Spleen (tissue), 11 donors: ENCODE measurements around the gene TNRC6B. TPM values are rescaled to one million over a fixed set of nuclear protein-coding genes. Genes with fewer than 3 reads are reported as not detected.
"Not testable (repeated sequence)": the region's sequence is repeated elsewhere in the genome, so short reads cannot be mapped to it uniquely, and the experiment has no call there.

Experiments used
- DNase-seq: peaks from one replicate; pipeline ENCODE4 v3.0.0-alpha.2; 2020
- H3K27ac ChIP-seq, 8 donors: fragments of 200-600 bp; sonication (generic) in 7 of 8; 1 replicate in 4 of 8; 2 replicates in 4 of 8; pipeline versions ENCODE4 v1.5.0 to v1.8.0; 2016 to 2021; ENCODE audit warnings: inconsistent platforms in 4 of 8, mild to moderate bottlenecking in 4 of 8, moderate library complexity in 1 of 8
- H3K27me3 ChIP-seq, 7 donors: fragments of 200-600 bp; sonication (generic) in 6 of 7; replicated peaks in 1 of 7; 1 replicate in 4 of 7; 2 replicates in 3 of 7; pipeline versions ENCODE4 v1.5.0 to v1.8.0; 2016 to 2021; ENCODE audit warnings: inconsistent platforms in 3 of 7, mild to moderate bottlenecking in 1 of 7
- H3K36me3 ChIP-seq, 6 donors: fragments of 200-600 bp; sonication (generic) in 5 of 6; 1 replicate in 4 of 6; 2 replicates in 2 of 6; pipeline versions ENCODE4 v1.5.0 to v1.8.0; 2016 to 2021; ENCODE audit warnings: inconsistent platforms in 2 of 6
- H3K4me1 ChIP-seq, 6 donors: fragments of 200-600 bp; sonication (generic) in 5 of 6; 1 replicate in 3 of 6; 2 replicates in 3 of 6; pipeline versions ENCODE4 v1.5.0 to v1.8.0; 2016 to 2021; ENCODE audit warnings: inconsistent platforms in 3 of 6
- H3K4me3 ChIP-seq, 8 donors: fragments of 200-600 bp; sonication (generic) in 7 of 8; 1 replicate in 4 of 8; 2 replicates in 4 of 8; pipeline versions ENCODE4 v1.5.0 to v1.8.0; 2016 to 2021; ENCODE audit warnings: inconsistent platforms in 4 of 8, mild to moderate bottlenecking in 4 of 8, moderate library complexity in 2 of 8
- H3K9me3 ChIP-seq, 8 donors: fragments of 200-600 bp; sonication (generic) in 7 of 8; 1 replicate in 4 of 8; 2 replicates in 4 of 8; pipeline versions ENCODE4 v1.5.0 to v1.8.0; 2016 to 2021; ENCODE audit warnings: inconsistent platforms in 4 of 8
- CTCF ChIP-seq, 11 experiments: fragments of 200-600 bp in 7 of 11; fragments of 450-650 bp in 4 of 11; sonication (generic) in 4 of 11; IDR thresholded peaks in 8 of 11; conservative IDR thresholded peaks in 3 of 11; 1 replicate in 7 of 11; 2 replicates in 4 of 11; pipeline versions ENCODE4 v1.4.0 to v1.8.0; 2016 to 2021; ENCODE audit warnings: antibody characterized with exemption in 11 of 11, inconsistent platforms in 4 of 11, mild to moderate bottlenecking in 1 of 11
- POLR2A ChIP-seq, 3 donors: fragments of 450-650 bp; IDR thresholded peaks; one replicate each; pipeline ENCODE4 v1.5.1; 2017; ENCODE audit warnings: antibody characterized with exemption in 3 of 3, mild to moderate bottlenecking in 1 of 3
- POLR2AphosphoS5 ChIP-seq, 3 donors: sonication (generic); formaldehyde crosslinking; IDR thresholded peaks; one replicate each; pipeline ENCODE4 v1.5.1; 2017; ENCODE audit warnings: antibody characterized with exemption in 3 of 3
- WGBS, 5 donors: extraction: QIAGEN DNeasy Blood & Tissue Kit in 3 of 5; methylation state at CpG; one replicate each; pipeline versions ENCODE4 v1.1.5 to v1.1.7; 2013 to 2018; 5-methylcytosine and 5-hydroxymethylcytosine counted together
- intact Hi-C: fragments of 100-400 bp; cut with DNase I; formaldehyde crosslinking; loops from one replicate; pipeline ENCODE4 v1.15.0; 2023; ENCODE audit warnings: low total_unique reads
- polyA plus RNA-seq, 3 donors: library from polyadenylated mRNA; stranded (reverse); fragments of 200-250 nt; gene quantifications; one replicate each; pipeline ENCODE4 v1.2.1, GENCODE V29; 2013
- total RNA-seq, 7 donors: library from RNA; depleted of rRNA in 3 of 7; stranded (reverse); fragments of >200 nt in 3 of 7; fragmentation: NEBNext Ultra II Directional in 4 of 7; extraction: Animal tissue kit (Norgen Biotek cat#: 25700) in 4 of 7; gene quantifications; one replicate each; pipeline versions ENCODE4 v1.1.0 to v1.2.1, GENCODE V29; 2016 to 2021
- donor health status: healthy with polysubstance abuse.
- donor health status: DM: no; HTN: no; CAD: no; lungs with moderate emphysema.
- donor health status: DM: no; HTN: no; CAD: no.
- donor health status: Bipolar disorder and iron deficiency.
- donor health status: healthy.
- donor health status: DM: no; HTN: no; CAD: no.
- donor health status: DM: yes; HTN: yes; CAD: no.

TNRC6B gene
- total and polyA plus RNA-seq, 10 donors, result 1.2 to 221 (median 95.3) TPM

DNA sequence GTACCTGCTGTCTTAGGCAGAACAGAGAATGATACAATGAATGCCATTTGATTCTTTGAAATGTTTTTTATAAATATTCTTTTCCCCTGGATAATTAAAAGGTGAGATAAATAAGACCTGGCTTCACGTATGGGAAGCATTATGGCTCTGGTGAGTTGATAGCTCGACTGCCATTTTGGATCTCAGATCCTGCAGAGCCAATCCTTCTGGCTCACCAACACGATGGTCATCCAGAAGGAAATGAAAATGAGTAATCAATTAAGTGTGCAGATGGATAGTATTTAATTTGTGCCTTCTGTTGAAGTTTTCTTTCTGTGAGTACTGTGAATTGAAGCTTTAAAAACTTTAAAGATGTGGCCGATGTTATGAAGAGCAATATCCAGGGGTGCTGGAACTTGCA is 2.7 kb downstream of the TNRC6B start:
- H3K36me3 ChIP-seq, result no peaks in the 10 kb centered on the region
- H3K27ac ChIP-seq, result peak overlapping the region in 6 of 8 donors; percentile 73 to 89 (median 85)
- WGBS, 5 donors, result 69 to 81% (median 75%) methylated on average over 4 of the region's 4 CpGs
- H3K4me3 ChIP-seq, result peak overlapping the region in 3 of 8 donors; percentile 58 to 85 (median 65)
- no peak for DNase-seq
- no peaks in the 10 kb centered on the region for H3K9me3 ChIP-seq
- H3K27me3 ChIP-seq, result no peaks in the 10 kb centered on the region
- TF ChIP-seq POLR2A (IDR thresholded peaks at IDR 0.05) (no peak), CTCF (IDR thresholded peaks at IDR 0.05 in 8 of 11, conservative IDR thresholded peaks at IDR 0.05 in 3 of 11) (no peak), POLR2AphosphoS5 (IDR thresholded peaks at IDR 0.05) (no peak)
- intact Hi-C loops, result no loop called here
- H3K4me1 ChIP-seq, result peaks cover 32 to 98% (median 85%) of the 10 kb centered on the region in 6 donors

- no peak for DNase-seq
- no peak overlapping the region for H3K4me3 ChIP-seq
- no peaks in the 10 kb centered on the region for H3K27me3 ChIP-seq
- WGBS, 5 donors, result 35 to 81% (median 71%) methylated on average over 2 to 3 of the region's 3 CpGs
- no peaks in the 10 kb centered on the region for H3K9me3 ChIP-seq
- intact Hi-C loops, result no loop called here
- no peak for TF ChIP-seq POLR2AphosphoS5 (IDR thresholded peaks at IDR 0.05)
- TF ChIP-seq POLR2A (IDR thresholded peaks at IDR 0.05), result no peak
- no peak for TF ChIP-seq CTCF (IDR thresholded peaks at IDR 0.05 in 8 of 11, conservative IDR thresholded peaks at IDR 0.05 in 3 of 11)
- peak overlapping the region in 4 of 8 donors; percentile 9 to 84 (median 54) for H3K27ac ChIP-seq
- no peaks in the 10 kb centered on the region for H3K36me3 ChIP-seq
- H3K4me1 ChIP-seq, result peaks cover 30 to 98% (median 83%) of the 10 kb centered on the region in 6 donors
Measured at GRCh38 chr22:40181323-40181722, 3.6 kb downstream of the TNRC6B start.

DNA sequence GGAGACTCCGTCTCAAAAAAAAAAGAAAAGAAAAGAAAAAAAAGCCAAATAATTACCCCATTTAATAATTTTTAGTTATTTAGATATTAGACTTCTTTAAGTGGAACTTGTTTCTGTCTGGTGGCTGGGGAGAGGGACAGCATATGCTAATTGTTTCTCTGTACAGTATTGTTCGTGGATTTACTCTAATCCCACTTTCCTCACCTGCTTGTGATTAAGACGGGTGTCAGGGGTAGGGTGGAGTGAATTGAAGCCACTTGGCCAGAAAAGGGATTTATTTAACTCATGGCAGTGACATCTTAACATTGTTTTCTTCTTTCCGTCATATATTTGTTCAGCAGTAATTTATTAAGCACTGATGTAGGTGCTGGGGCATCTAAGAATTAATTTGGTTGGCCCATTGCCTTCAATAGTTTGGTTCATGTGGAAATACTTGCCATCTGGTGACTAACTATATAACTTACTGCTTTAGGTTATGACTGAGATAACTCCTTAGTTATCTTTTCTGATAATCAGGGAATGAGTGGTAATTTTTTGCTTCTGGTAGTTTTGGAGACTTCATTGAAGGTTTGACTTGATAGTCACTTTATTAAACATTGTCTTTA is 4.6 kb downstream of the TNRC6B start:
- 85 to 95% (median 91%) methylated on average over 4 of the region's 4 CpGs for WGBS, 5 donors
- H3K36me3 ChIP-seq, result no peaks in the 10 kb centered on the region
- H3K4me3 ChIP-seq, result peak overlapping the region in 1 of 8 donors; percentile 39
- DNase-seq, result no peak
- no peak for TF ChIP-seq POLR2AphosphoS5 (IDR thresholded peaks at IDR 0.05)
- no peak for TF ChIP-seq CTCF (IDR thresholded peaks at IDR 0.05 in 8 of 11, conservative IDR thresholded peaks at IDR 0.05 in 3 of 11)
- no peak for TF ChIP-seq POLR2A (IDR thresholded peaks at IDR 0.05)
- H3K4me1 ChIP-seq, result peaks cover 24 to 98% (median 73%) of the 10 kb centered on the region in 6 donors
- no peaks in the 10 kb centered on the region for H3K27me3 ChIP-seq
- H3K9me3 ChIP-seq, result no peaks in the 10 kb centered on the region
- intact Hi-C loops, result no loop called here
- peak overlapping the region in 7 of 8 donors; percentile 58 to 78 (median 68) for H3K27ac ChIP-seq

GRCh38 chr22:40183029-40183581 is 5.4 kb downstream of the TNRC6B start:
- peak overlapping the region in 1 of 8 donors; percentile 39 for H3K4me3 ChIP-seq
- no peak for DNase-seq
- H3K4me1 ChIP-seq, result peaks cover 24 to 100% (median 70%) of the 10 kb centered on the region in 6 donors
- H3K36me3 ChIP-seq, result no peaks in the 10 kb centered on the region
- H3K27me3 ChIP-seq, result no peaks in the 10 kb centered on the region
- H3K27ac ChIP-seq, result peak overlapping the region; percentile 36 to 78 (median 68)
- intact Hi-C loops, result no loop called here
- TF ChIP-seq POLR2AphosphoS5 (IDR thresholded peaks at IDR 0.05), result peak in 1 of 3 donors; percentile 44
- TF ChIP-seq POLR2A (IDR thresholded peaks at IDR 0.05), result no peak
- no peaks in the 10 kb centered on the region for H3K9me3 ChIP-seq
- WGBS, 5 donors, result 10 to 18% (median 12%) methylated on average over 9 of the region's 9 CpGs

GRCh38 chr22:40183603-40184002 is 5.9 kb downstream of the TNRC6B start:
- H3K36me3 ChIP-seq, intact Hi-C loops, DNase-seq, H3K27me3 ChIP-seq, H3K9me3 ChIP-seq: not testable (repeated sequence)
- WGBS, 5 donors, result 74 to 90% (median 85%) methylated on average over 13 of the region's 13 CpGs
- Histone ChIP-seq H3K4me3 (peak overlapping the region in 1 of 8 donors; percentile 39), H3K4me1 (peaks cover 24 to 100% (median 69%) of the 10 kb centered on the region in 6 donors), H3K27ac (peak overlapping the region; percentile 36 to 78 (median 68))
